Measurements from ENCODE around the gene ANKRD11.

GRCh38 chr16:89275284-89275584 lies 215.1 kb downstream of the ANKRD11 start:
- TF ChIP-seq, protein P1, sequence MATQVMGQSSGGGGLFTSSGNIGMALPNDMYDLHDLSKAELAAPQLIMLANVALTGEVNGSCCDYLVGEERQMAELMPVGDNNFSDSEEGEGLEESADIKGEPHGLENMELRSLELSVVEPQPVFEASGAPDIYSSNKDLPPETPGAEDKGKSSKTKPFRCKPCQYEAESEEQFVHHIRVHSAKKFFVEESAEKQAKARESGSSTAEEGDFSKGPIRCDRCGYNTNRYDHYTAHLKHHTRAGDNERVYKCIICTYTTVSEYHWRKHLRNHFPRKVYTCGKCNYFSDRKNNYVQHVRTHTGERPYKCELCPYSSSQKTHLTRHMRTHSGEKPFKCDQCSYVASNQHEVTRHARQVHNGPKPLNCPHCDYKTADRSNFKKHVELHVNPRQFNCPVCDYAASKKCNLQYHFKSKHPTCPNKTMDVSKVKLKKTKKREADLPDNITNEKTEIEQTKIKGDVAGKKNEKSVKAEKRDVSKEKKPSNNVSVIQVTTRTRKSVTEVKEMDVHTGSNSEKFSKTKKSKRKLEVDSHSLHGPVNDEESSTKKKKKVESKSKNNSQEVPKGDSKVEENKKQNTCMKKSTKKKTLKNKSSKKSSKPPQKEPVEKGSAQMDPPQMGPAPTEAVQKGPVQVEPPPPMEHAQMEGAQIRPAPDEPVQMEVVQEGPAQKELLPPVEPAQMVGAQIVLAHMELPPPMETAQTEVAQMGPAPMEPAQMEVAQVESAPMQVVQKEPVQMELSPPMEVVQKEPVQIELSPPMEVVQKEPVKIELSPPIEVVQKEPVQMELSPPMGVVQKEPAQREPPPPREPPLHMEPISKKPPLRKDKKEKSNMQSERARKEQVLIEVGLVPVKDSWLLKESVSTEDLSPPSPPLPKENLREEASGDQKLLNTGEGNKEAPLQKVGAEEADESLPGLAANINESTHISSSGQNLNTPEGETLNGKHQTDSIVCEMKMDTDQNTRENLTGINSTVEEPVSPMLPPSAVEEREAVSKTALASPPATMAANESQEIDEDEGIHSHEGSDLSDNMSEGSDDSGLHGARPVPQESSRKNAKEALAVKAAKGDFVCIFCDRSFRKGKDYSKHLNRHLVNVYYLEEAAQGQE (IDR thresholded peaks at IDR 0.05; ENCODE audit: insufficient read depth in 1 of 2, low read depth in 2 of 2, low read length in 2 of 2), result no peak
- TF ChIP-seq TAF1 (IDR thresholded peaks at IDR 0.05; ENCODE audit: borderline replicate concordance, insufficient read depth, low read length), result no peak
